HepG2 (cell line): Measurements from ENCODE around the gene IFNLR1. TPM values are rescaled to one million over a fixed set of nuclear protein-coding genes. Genes with fewer than 3 reads are reported as not detected.

Experiments used
- ATAC-seq: fragments of 200-7000 bp; cut with Tn5 transposase; 3 replicates; pipeline ENCODE4 v1.9.1; 2020; ENCODE audit warnings: mild to moderate bottlenecking, moderate library complexity
- BruUV-seq: library from RNA; stranded (reverse); fragments of 400-500 nt; replicated peaks from 2 replicates; lab custom pipeline; 2021; lab: Mats Ljungman, UMichigan
- CTCF ChIA-PET: fragments of 300-600 bp; formaldehyde crosslinking; extraction: SDS; loops from one replicate; lab custom pipeline; 2021; ENCODE audit warnings: low total read pairs, inconsistent platforms, low intra/inter-chr PET ratio; lab: Yijun Ruan, JAX
- POLR2A ChIA-PET: fragments of 350-600 bp; sonication (Branson Sonifier 250); formaldehyde crosslinking; loops from one replicate; lab custom pipeline; 2020; ENCODE audit warnings: antibody characterized with exemption, inconsistent platforms; lab: Yijun Ruan, JAX
- DNase-seq: peaks from one replicate; pipeline ENCODE4 v3.0.0-alpha.2; 2015; ENCODE audit warnings: low spot score
- FAIRE-seq: peaks from 3 replicates; lab custom pipeline; 2011; peaks lifted over from hg19 to GRCh38; lab: Jason Lieb, UNC
- H2AFZ ChIP-seq: one replicate; pipeline ENCODE4 v1.6.1; 2011; ENCODE audit warnings: low read length, inconsistent platforms
- H3K27ac ChIP-seq: fragments of 300-600 bp; 3 replicates; pipeline ENCODE4 v1.8.0; 2011; ENCODE audit warnings: mixed run types, mild to moderate bottlenecking, mixed read lengths, low read length, inconsistent platforms; ENCODE audit not compliant: insufficient read depth; ENCODE audit errors: extremely low read length
- H3K27me3 ChIP-seq, 2 experiments: fragments of 200-600 bp in 1 of 2; 2 replicates in 1 of 2; 3 replicates in 1 of 2; pipeline versions ENCODE4 v1.6.0 to v1.8.0; 2011; ENCODE audit warnings: low read length in 2 of 2, mild to moderate bottlenecking in 2 of 2, moderate library complexity in 2 of 2, inconsistent platforms in 1 of 2; ENCODE audit not compliant: insufficient read depth in 2 of 2, control insufficient read depth in 1 of 2
- H3K36me3 ChIP-seq, 2 experiments: fragments of 200-600 bp in 1 of 2; replicated peaks in 1 of 2; 2 replicates in 1 of 2; 3 replicates in 1 of 2; pipeline versions ENCODE4 v1.5.1 to v1.8.0; 2011; ENCODE audit warnings: low read length in 2 of 2, inconsistent platforms in 1 of 2; ENCODE audit not compliant: insufficient read depth in 2 of 2, control insufficient read depth in 1 of 2
- H3K4me1 ChIP-seq: 2 replicates; pipeline ENCODE4 v1.5.1; 2012; ENCODE audit warnings: low read length, inconsistent platforms; ENCODE audit not compliant: insufficient read depth
- H3K4me2 ChIP-seq: 2 replicates; pipeline ENCODE4 v1.6.0; 2011; ENCODE audit warnings: low read depth, low read length, inconsistent platforms
- H3K4me3 ChIP-seq, 3 experiments: fragments of 200-600 bp in 1 of 3; sonication (generic), shearing (Covaris generic) in 1 of 3; replicated peaks in 1 of 3; 2 replicates each; pipeline ENCODE4 v1.5.1; 2011 to 2016; ENCODE audit warnings: low read length in 3 of 3, inconsistent platforms in 2 of 3, low read depth in 2 of 3, mild to moderate bottlenecking in 2 of 3, control low read depth in 1 of 3, mixed read lengths in 1 of 3; ENCODE audit not compliant: insufficient read depth in 1 of 3
- H3K79me2 ChIP-seq: one replicate; pipeline ENCODE4 v1.6.1; 2011; ENCODE audit warnings: low read length, inconsistent platforms; ENCODE audit not compliant: insufficient read depth
- H3K9ac ChIP-seq: 2 replicates; pipeline ENCODE4 v1.6.0; 2011; ENCODE audit warnings: mild to moderate bottlenecking, low read depth, low read length, inconsistent platforms; ENCODE audit not compliant: insufficient read depth
- H3K9me3 ChIP-seq: 2 replicates; pipeline ENCODE4 v1.5.1; 2012; ENCODE audit warnings: mild to moderate bottlenecking, low read length
- H4K20me1 ChIP-seq: 2 replicates; pipeline ENCODE4 v1.6.0; 2011; ENCODE audit warnings: inconsistent platforms, mild to moderate bottlenecking, low read length, moderate library complexity; ENCODE audit not compliant: insufficient read depth
- ATRX ChIP-seq: sonication (generic); formaldehyde crosslinking; IDR thresholded peaks from 2 replicates; pipeline ENCODE4 v1.4.0; 2020; ENCODE audit warnings: missing genetic modification reagents, borderline replicate concordance
- CHD2 ChIP-seq: IDR thresholded peaks from 2 replicates; pipeline ENCODE4 v1.6.1; 2011; ENCODE audit warnings: low read depth, low read length, improper control_type of control experiment
- CHD4 ChIP-seq: fragments of 200-600 bp; sonication (generic); IDR thresholded peaks from 2 replicates; pipeline ENCODE4 v1.7.0; 2017; ENCODE audit warnings: mild to moderate bottlenecking, low read length, borderline replicate concordance
- HHEX ChIP-seq: IDR thresholded peaks from 2 replicates; pipeline ENCODE4 v1.6.1; 2016; ENCODE audit warnings: control low read depth
- IKZF1 ChIP-seq: fragments of 450-650 bp; IDR thresholded peaks from 2 replicates; pipeline ENCODE4 v1.7.1; 2016
- KAT2B ChIP-seq: fragments of 150-350 bp; IDR thresholded peaks from 2 replicates; pipeline ENCODE4 v1.6.1; 2014; ENCODE audit warnings: low read depth, low read length, borderline replicate concordance
- NR1H2 ChIP-seq: sonication (generic); formaldehyde crosslinking; IDR thresholded peaks from 2 replicates; pipeline ENCODE4 v1.8.1; 2022; ENCODE audit warnings: low read depth, missing genetic modification reagents, borderline replicate concordance
- PHF20 ChIP-seq: sonication (generic); formaldehyde crosslinking; IDR thresholded peaks from 2 replicates; pipeline ENCODE4 v1.5.0; 2020; ENCODE audit warnings: mild to moderate bottlenecking, missing genetic modification reagents
- RARA ChIP-seq: IDR thresholded peaks from 2 replicates; pipeline ENCODE4 v1.6.1; 2016; ENCODE audit warnings: missing genetic modification reagents, missing compliant biosample characterization
- SNAPC4 ChIP-seq: sonication (generic); formaldehyde crosslinking; IDR thresholded peaks from 2 replicates; pipeline ENCODE4 v1.4.0; 2020; ENCODE audit warnings: mild to moderate bottlenecking, missing genetic modification reagents
- TSC22D2 ChIP-seq: sonication (generic); formaldehyde crosslinking; IDR thresholded peaks from 2 replicates; pipeline ENCODE4 v1.5.1; 2020; ENCODE audit warnings: missing genetic modification reagents, mild to moderate bottlenecking, borderline replicate concordance
- YEATS4 ChIP-seq: sonication (generic); formaldehyde crosslinking; IDR thresholded peaks from 2 replicates; pipeline ENCODE4 v1.4.0; 2020; ENCODE audit warnings: missing genetic modification reagents, borderline replicate concordance
- ZNF234 ChIP-seq: sonication (generic); formaldehyde crosslinking; conservative IDR thresholded peaks from 2 replicates; pipeline ENCODE4 v1.5.1; 2020; ENCODE audit warnings: mild to moderate bottlenecking, missing genetic modification reagents
- ZNF44 ChIP-seq: sonication (generic); formaldehyde crosslinking; IDR thresholded peaks from 2 replicates; pipeline ENCODE4 v1.5.1; 2020; ENCODE audit warnings: mild to moderate bottlenecking, missing genetic modification reagents
- ZNF646 ChIP-seq: sonication (generic); formaldehyde crosslinking; IDR thresholded peaks from 2 replicates; pipeline ENCODE4 v1.9.0; 2021; ENCODE audit warnings: mild to moderate bottlenecking, missing genetic modification reagents
- WGBS: methylation state at CpG from one replicate; pipeline ENCODE4 v1.1.6; 2017; ENCODE audit warnings: low lambda C conversion rate; 5-methylcytosine and 5-hydroxymethylcytosine counted together
- in situ Hi-C: cut with HindIII; loops from 2 replicates; pipeline ENCODE4 v1.10.0; 2017; ENCODE audit warnings: low pct_unique_long_range_greater_than_20kb; ENCODE audit not compliant: extremely low pct_ligation_motif_present
- intact Hi-C: fragments of 100-400 bp; cut with micrococcal nuclease; formaldehyde crosslinking; loops from one replicate; pipeline ENCODE4 v1.10.0; 2022; ENCODE audit not compliant: unreplicated experiment
- polyA plus RNA-seq, 8 experiments: library from polyadenylated mRNA; depleted of rRNA in 3 of 8; stranded (reverse) in 7 of 8; unstranded in 1 of 8; fragments of >200 nt; fragmentation: Illumina TruSeq in 4 of 8; extraction: Trizol in 4 of 8; gene quantifications; 2 replicates each; pipeline versions ENCODE4 v1.2.1 to v1.2.3, GENCODE V29; 2011 to 2016; ENCODE audit warnings: low read depth in 4 of 8, missing spikeins in 1 of 8, mixed read lengths in 1 of 8; ENCODE audit not compliant: insufficient read depth in 1 of 8
- total RNA-seq, 5 experiments: library from RNA; depleted of rRNA; stranded (reverse); fragments of >200 nt; fragmentation: Illumina TruSeq; extraction: Trizol; gene quantifications; 2 replicates each; pipeline ENCODE4 v1.2.3, GENCODE V29; 2016; ENCODE audit warnings: low read depth in 1 of 5

Gene IFNLR1
- total and polyA plus RNA-seq, 2 of the 13 experiments (the other 11 are each of a cell fraction or from before 2014, with no cell fraction given) = 3.8 to 8.5 TPM

GRCh38 chr1:24121406-24121805 is 65.7 kb downstream of the IFNLR1 start:
- Histone ChIP-seq H3K4me3 (no peak overlapping the region), H3K27me3 (no peaks in the 10 kb centered on the region), H3K9ac (no peak overlapping the region; the same call in 1 of the 2 replicates), H4K20me1 (no peaks in the 10 kb centered on the region), H3K9me3 (no peaks in the 10 kb centered on the region), H3K27ac (no peak overlapping the region), H3K36me3 (peaks cover 0 to 9% of the 10 kb centered on the region in 2 experiments; a peak in 2 of 5 replicates), H3K4me2 (no peak overlapping the region), H2AFZ (no peak overlapping the region), H3K4me1 (peaks cover 51% of the 10 kb centered on the region), H3K79me2 (no peaks in the 10 kb centered on the region)
- FAIRE-seq (no peak), ATAC-seq (no peak), DNase-seq (no peak)
- WGBS = 94% methylated on average over 5 of the region's 14 CpGs
- TF ChIP-seq TSC22D2 (CRISPR knock-in tag) (no peak), YEATS4 (CRISPR knock-in tag) (no peak), KAT2B (no peak), NR1H2 (CRISPR knock-in tag) (no peak), ZNF646 (CRISPR knock-in tag) (no peak), ZNF44 (CRISPR knock-in tag) (no peak), PHF20 (no peak), CHD4 (no peak), HHEX (no peak), RARA (CRISPR knock-in tag) (no peak), SNAPC4 (CRISPR knock-in tag) (no peak), CHD2 (no peak), ZNF234 (CRISPR knock-in tag) (no peak), IKZF1 (no peak), ATRX (CRISPR knock-in tag) (no peak)
- no TSS peak for BruUV-seq
- in situ Hi-C loops (no loop called here), intact Hi-C loops (no loop called here)
- ChIA-PET CTCF (no interaction called here), POLR2A (interaction anchor here (0.8 to 2.6 kb wide), 3 partner anchors 11 to 30 kb away, joined by 3 to 19 read pairs (median 6); no protein-coding TSS in a partner anchor)
